GM13977 (cell line): ENCODE measurements around the gene SFTPA2.
"Not testable (repeated sequence)": the region's sequence is repeated elsewhere in the genome, so short reads cannot be mapped to it uniquely, and the experiment has no call there.

Experiments
- DNase-seq: peaks from one replicate; pipeline ENCODE4 v3.0.0; 2012; ENCODE audit warnings: low spot score
- CTCF ChIP-seq: IDR thresholded peaks from 2 replicates; pipeline ENCODE4 v1.5.1; 2012; ENCODE audit warnings: mild to moderate bottlenecking, control low read depth; ENCODE audit not compliant: insufficient read depth; ENCODE audit errors: extremely low read depth, missing control alignments
- in situ Hi-C: fragments of 300-500 bp; cut with MboI; formaldehyde crosslinking; loops from one replicate; pipeline ENCODE4 v1.12.0; 2022; ENCODE audit warnings: low sequenced_read_pairs, low pct_unique_long_range_greater_than_20kb, mixed read lengths, inconsistent platforms; ENCODE audit not compliant: unreplicated experiment

The SFTPA2 gene

GRCh38 chr10:79508245-79508644, 52.0 kb downstream of the SFTPA2 start:
- DNase-seq, in situ Hi-C loops: not testable (repeated sequence)

- DNase-seq, result no peak
- TF ChIP-seq CTCF, result no peak
- in situ Hi-C loops, result no loop called here
Observed at GRCh38 chr10:79507440-79508167, 52.6 kb downstream of the SFTPA2 start.
